GM19025 (cell line): Measurements from ENCODE around the gene CSPG5.

Source experiments
- ATAC-seq: cut with Tn5 transposase; IDR thresholded peaks from one replicate; pipeline ENCODE4 v1.9.1; 2021; ENCODE audit warnings: mild to moderate bottlenecking, low read depth, moderate library complexity; ENCODE audit not compliant: unreplicated experiment

Gene CSPG5

GRCh38 chr3:47542471-47543173, 36.0 kb downstream of the CSPG5 start:
- no peak for ATAC-seq

GRCh38 chr3:47541583-47542108, 37.0 kb downstream of the CSPG5 start:
- ATAC-seq = no peak

- no peak for ATAC-seq
Measured at GRCh38 chr3:47540281-47540680, 38.4 kb downstream of the CSPG5 start.

- ATAC-seq = no peak
Measured at GRCh38 chr3:47536967-47537366, 41.7 kb downstream of the CSPG5 start.

GRCh38 chr3:47536221-47536891, 42.3 kb downstream of the CSPG5 start:
- no peak for ATAC-seq

GRCh38 chr3:47533996-47534454, 44.6 kb downstream of the CSPG5 start:
- no peak for ATAC-seq

GRCh38 chr3:47533481-47533880, 45.2 kb downstream of the CSPG5 start:
- no peak for ATAC-seq

GRCh38 chr3:47527952-47528725, 50.5 kb downstream of the CSPG5 start:
- no peak for ATAC-seq

GRCh38 chr3:47525617-47526016, 53.0 kb downstream of the CSPG5 start:
- no peak for ATAC-seq

GRCh38 chr3:47523310-47524073, 55.2 kb downstream of the CSPG5 start:
- no peak for ATAC-seq

GRCh38 chr3:47522082-47522987, 56.3 kb downstream of the CSPG5 start:
- ATAC-seq = no peak

GRCh38 chr3:47520756-47521155, 57.9 kb downstream of the CSPG5 start:
- ATAC-seq = no peak

GRCh38 chr3:47517937-47518336, 60.7 kb downstream of the CSPG5 start:
- ATAC-seq = no peak

- ATAC-seq = no peak
Measured at GRCh38 chr3:47515864-47516319, 62.8 kb downstream of the CSPG5 start.

- no peak for ATAC-seq
Measured at GRCh38 chr3:47515100-47515499, 63.6 kb downstream of the CSPG5 start.

- peak; percentile 93 for ATAC-seq
Measured at GRCh38 chr3:47513125-47513929, 65.3 kb downstream of the CSPG5 start, which contains the start of gene ELP6. ELP6 (minus strand) TSS chr3:47513712; CDS start chr3:47513590, 122 bp downstream.

GRCh38 chr3:47512416-47513124, 66.1 kb downstream of the CSPG5 start:
- ATAC-seq = no peak
